ENCODE data around the gene SH3TC1.

SH3TC1 gene

DNA sequence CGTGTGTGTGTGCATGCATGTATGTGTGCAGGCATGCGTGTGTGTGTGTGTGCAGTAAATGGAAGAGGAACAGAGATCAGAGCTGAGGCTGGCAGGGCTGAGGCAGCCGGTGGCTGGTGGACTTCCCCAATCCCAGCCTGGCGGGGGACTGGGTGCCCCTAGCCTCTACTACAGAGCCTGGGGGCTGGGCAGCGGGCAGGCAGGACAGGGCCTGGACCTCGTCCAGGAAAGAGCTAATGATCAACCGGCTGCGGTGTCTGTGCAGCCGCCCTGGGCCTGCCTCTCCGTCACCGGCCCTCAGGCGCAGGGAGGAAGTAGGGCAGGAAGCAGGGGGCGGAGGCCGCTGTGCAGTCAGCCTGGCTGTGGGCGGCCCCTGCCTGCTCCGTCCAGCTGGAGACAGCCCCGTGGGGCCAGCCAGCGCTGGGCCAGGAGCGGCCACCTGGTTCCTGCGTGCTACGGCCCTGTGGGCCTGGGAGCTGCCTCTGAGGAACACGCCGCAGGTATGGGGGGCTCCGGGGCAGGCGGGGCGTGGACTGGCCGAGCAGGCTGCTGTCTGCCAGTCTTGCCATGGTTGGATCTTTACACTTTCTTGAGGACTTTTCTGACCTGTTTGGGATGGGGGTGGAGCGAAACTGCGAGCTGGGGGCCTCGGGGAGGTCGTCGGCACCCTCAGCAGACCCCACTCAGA is at the start of gene SH3TC1:
SH3TC1 (plus strand) TSS at position 385 of the 688 bp plus-strand sequence. CDS start 5,905 bp downstream, outside the sequence.
- FAIRE-seq (peak; percentile 93), DNase-seq (ENCODE audit: low spot score) (peak; percentile 87)

GRCh38 chr4:8149664-8150063 is 49.4 kb upstream of the SH3TC1 start:
- DNase-seq (ENCODE audit: low spot score) = no peak
- FAIRE-seq = no peak

GRCh38 chr4:8150152-8151090 is 48.7 kb upstream of the SH3TC1 start:
- no peak for FAIRE-seq

GRCh38 chr4:8151165-8151650 is 47.9 kb upstream of the SH3TC1 start:
- DNase-seq (ENCODE audit: low spot score) (no peak), FAIRE-seq (no peak)

More at GRCh38 chr4:8150152-8151090, 48.7 kb upstream of the SH3TC1 start:
- DNase-seq (ENCODE audit: low spot score) = no peak

DNA sequence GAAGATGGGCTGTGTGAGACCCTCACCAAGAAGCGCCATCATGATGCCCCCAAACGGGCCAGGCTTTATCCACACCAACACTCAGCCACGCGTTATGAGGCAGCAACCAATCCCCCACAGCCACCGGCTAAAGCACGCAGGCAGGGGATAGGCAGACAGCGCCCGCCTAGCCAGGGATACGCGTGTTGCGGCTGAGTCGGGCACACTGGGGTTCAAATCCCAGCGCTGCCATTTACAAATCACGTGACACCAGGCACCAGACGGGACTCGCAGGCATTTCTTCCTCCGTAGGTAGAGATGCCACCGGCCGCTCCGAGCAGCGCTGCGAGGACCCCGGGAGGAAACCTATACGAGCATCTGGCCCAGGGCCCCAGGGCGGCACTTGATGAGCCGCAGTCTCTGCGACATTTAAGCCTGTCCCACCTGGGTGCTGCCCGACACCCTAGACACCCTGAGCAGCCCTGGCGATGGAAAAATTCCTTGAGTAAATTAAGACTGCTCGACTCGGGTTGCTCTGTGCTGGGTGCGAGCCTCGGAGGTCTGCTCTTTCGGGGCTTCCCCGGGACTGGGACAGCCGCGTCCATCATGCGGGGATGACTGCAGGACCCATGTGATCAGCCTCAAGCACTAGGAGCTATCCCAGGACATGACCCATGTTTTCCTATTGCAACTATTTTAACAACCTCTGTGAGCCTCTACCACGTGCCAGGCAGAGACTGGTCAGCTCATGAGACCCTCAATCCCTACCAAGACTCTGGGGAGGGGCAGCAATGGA is 46.8 kb upstream of the SH3TC1 start:
- FAIRE-seq (no peak), DNase-seq (ENCODE audit: low spot score) (no peak)

- DNase-seq (ENCODE audit: low spot score) (no peak), FAIRE-seq (no peak)
Measured at GRCh38 chr4:8152865-8153257, 46.2 kb upstream of the SH3TC1 start.

GRCh38 chr4:8153441-8153840 is 45.6 kb upstream of the SH3TC1 start:
- DNase-seq (ENCODE audit: low spot score) (no peak), FAIRE-seq (no peak)

DNA sequence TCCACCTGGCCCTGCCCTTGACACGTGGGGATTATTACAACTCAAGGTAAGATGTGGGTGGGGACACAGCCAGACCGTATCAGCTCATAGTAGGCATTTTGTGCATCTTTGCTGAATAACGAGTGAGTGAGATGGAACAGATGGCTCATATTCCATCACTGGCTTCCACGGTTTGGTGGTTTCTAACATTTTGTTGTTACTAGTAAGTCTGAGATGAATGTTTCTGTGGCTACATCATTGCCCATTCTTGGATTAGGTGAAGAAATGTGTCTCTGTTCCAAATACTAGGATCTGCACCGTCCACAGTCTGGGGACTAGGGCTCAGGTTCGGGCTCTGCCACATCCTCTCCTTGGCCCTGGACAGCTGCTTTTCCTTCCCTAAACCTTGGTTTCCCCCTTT is 44.0 kb upstream of the SH3TC1 start:
- FAIRE-seq = no peak
- DNase-seq (ENCODE audit: low spot score) = no peak

- DNase-seq (ENCODE audit: low spot score) = no peak
- FAIRE-seq = no peak
Measured at GRCh38 chr4:8155660-8156421, 43.2 kb upstream of the SH3TC1 start.

DNA sequence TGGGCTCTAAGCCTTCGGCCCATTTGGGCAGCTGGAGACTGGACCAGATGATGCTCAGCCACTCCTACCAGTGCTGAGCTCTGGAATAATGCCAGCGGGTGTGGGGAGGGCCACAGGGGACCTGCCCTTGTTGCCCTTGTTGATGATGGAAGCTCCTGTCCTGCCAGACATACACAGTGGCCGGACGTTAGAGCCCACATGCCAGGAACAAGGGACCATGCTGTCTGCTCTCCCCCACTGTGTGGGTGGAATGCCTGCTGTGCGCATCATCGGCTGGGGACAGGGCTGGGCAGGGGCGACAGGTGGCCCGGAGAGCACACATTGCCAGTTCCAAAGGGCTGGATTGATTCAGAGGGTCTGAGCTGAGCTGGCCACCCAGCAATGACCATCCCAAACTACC is 42.5 kb upstream of the SH3TC1 start:
- no peak for FAIRE-seq
- DNase-seq (ENCODE audit: low spot score) = no peak

GRCh38 chr4:8157496-8157895 is 41.6 kb upstream of the SH3TC1 start:
- FAIRE-seq (no peak), DNase-seq (ENCODE audit: low spot score) (no peak)

DNA sequence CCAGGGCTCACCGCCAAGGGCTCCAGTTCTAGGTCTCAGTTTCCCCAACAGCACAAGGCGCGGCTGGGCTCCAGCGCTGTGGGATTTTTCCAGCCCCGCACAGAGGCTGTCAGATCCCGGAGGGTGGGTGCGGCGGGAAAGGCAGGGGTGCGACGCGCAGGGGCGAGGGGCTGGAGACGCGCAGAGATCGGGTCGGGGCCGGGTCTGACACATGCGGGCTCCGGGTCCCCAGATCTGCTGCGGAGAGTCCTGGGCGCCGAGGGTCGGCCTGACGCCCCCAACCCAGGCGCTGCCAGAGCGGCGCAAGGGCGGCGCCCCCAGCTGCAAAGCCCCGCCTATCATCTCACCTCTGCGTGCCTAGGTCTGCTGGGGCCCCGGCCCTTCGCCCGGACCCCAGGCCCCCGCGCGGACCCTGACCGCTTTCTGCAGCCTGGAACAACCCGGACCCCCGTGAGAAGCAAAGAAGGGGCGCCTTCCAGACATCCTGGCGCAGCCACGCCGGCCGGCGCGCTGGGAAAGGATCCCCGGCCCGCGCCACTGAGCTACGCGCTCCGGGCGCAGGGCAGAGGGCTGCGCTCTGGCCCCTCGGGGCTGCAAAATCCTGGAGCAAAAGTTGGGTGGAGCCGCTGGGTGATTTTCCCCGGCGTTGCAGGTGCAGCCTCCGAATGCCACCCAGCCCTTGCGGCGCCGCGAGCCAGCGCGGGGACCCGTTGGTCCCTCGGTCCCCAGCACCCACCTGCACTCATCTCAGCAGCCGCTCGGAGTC is 41.0 kb upstream of the SH3TC1 start:
- DNase-seq (ENCODE audit: low spot score) = no peak
- FAIRE-seq = no peak

GRCh38 chr4:8158710-8159536 is 40.2 kb upstream of the SH3TC1 start, which contains the start of gene ABLIM2:
Gene ABLIM2, minus strand, starts transcription at chr4:8158813. Its CDS starts 124 bp downstream, at chr4:8158689.
- peak; percentile 79 for FAIRE-seq
- peak; percentile 95 for DNase-seq (ENCODE audit: low spot score)

- FAIRE-seq (no peak), DNase-seq (ENCODE audit: low spot score) (no peak)
Measured at GRCh38 chr4:8159537-8160232, 39.4 kb upstream of the SH3TC1 start.

DNA sequence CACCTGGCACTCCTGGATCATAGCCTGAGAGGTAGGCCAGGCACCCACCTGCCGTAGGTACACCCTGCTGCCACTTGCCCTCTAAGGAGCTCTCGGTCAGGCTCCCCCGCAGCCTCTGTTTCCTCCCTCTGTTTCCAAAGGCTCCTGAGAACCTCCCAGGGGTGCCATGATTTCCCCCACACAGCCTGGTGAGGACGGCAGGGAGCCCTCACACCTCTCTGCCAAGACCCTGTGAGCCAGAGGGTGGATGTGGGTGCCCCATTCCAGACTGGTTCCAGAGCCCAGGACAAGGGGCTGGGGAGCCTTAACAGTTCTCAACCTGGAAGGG is 38.9 kb upstream of the SH3TC1 start:
- no peak for FAIRE-seq
- DNase-seq (ENCODE audit: low spot score) = no peak

- DNase-seq (ENCODE audit: low spot score) (no peak), FAIRE-seq (no peak)
Measured at GRCh38 chr4:8160572-8160971, 38.5 kb upstream of the SH3TC1 start.

- FAIRE-seq = no peak
- no peak for DNase-seq (ENCODE audit: low spot score)
Measured at GRCh38 chr4:8162625-8163024, 36.5 kb upstream of the SH3TC1 start.

DNA sequence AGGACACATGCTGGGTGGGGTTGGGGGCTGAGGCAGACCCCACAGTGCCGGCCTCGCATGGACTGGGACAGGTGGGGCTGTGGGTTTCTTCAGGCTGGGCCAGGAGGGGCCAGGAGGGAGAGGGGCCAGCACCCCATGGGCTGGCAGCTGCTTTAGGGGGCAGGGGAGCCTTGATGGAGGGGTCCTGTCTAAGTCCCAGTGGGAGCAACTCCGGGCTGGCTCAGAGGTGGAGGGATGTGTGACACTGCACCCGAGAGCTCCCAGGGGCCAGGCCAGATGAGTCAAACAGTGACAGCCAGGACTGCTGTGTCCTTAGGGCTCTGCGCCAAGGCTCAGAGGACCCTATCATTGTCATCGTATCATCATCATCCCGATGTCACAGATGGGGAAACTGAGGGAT is 36.1 kb upstream of the SH3TC1 start:
- DNase-seq (ENCODE audit: low spot score) = no peak
- no peak for FAIRE-seq

Data from urothelium cell line (cell line).